Thyroid gland (tissue), 4 donors: ENCODE results near the gene STRA8. TPM values are rescaled to one million over a fixed set of nuclear protein-coding genes. Genes with fewer than 3 reads are reported as not detected.

Experiments
- DNase-seq, 2 donors: peaks; one replicate each; pipeline ENCODE4 v3.0.0-alpha.2; 2019
- H3K27ac ChIP-seq, 3 donors: fragments of 200-600 bp; sonication (generic); 1 replicate in 2 of 3; 2 replicates in 1 of 3; pipeline ENCODE4 v1.5.1; 2016 to 2019; ENCODE audit warnings: mild to moderate bottlenecking in 1 of 3, moderate library complexity in 1 of 3
- H3K27me3 ChIP-seq: fragments of 200-600 bp; sonication (generic); one replicate; pipeline ENCODE4 v1.5.1; 2019
- H3K36me3 ChIP-seq, 2 donors: fragments of 200-600 bp; sonication (generic); one replicate each; pipeline ENCODE4 v1.5.1; 2016 to 2019
- H3K4me1 ChIP-seq, 2 donors: fragments of 200-600 bp; sonication (generic); one replicate each; pipeline ENCODE4 v1.5.1; 2017 to 2019
- H3K4me3 ChIP-seq, 3 donors: fragments of 200-600 bp; sonication (generic); replicated peaks in 1 of 3; 1 replicate in 2 of 3; 2 replicates in 1 of 3; pipeline ENCODE4 v1.5.1; 2016; ENCODE audit warnings: mild to moderate bottlenecking in 1 of 3
- H3K9me3 ChIP-seq: fragments of 200-600 bp; sonication (generic); one replicate; pipeline ENCODE4 v1.5.1; 2017
- POLR2A ChIP-seq, 2 donors: fragments of 450-650 bp; IDR thresholded peaks; one replicate each; pipeline ENCODE4 v1.6.1; 2017; ENCODE audit warnings: antibody characterized with exemption in 2 of 2, mild to moderate bottlenecking in 2 of 2, moderate library complexity in 1 of 2
- WGBS, 2 donors: methylation state at CpG; one replicate each; pipeline ENCODE4 v1.1.5; 2017; 5-methylcytosine and 5-hydroxymethylcytosine counted together
- intact Hi-C: fragments of 100-400 bp; cut with DNase I; formaldehyde crosslinking; loops from one replicate; pipeline ENCODE4 v1.15.1; 2023
- total RNA-seq, 4 donors: library from RNA; depleted of rRNA; stranded (reverse); fragments of >200 nt; gene quantifications; one replicate each; pipeline ENCODE4 v1.2.3, GENCODE V29; 2016
- TF ChIP-seq, protein P1 (sequence below), 6 experiments: fragments of 200-600 bp in 3 of 6; fragments of 450-650 bp in 3 of 6; sonication (generic) in 3 of 6; IDR thresholded peaks; one replicate each; pipeline ENCODE4 v1.5.1; 2016 to 2019; ENCODE audit warnings: antibody characterized with exemption in 6 of 6, mild to moderate bottlenecking in 2 of 6, inconsistent platforms in 1 of 6, moderate library complexity in 1 of 6

STRA8 gene
- total RNA-seq, 4 donors from 2014 or later, result not detected

DNA sequence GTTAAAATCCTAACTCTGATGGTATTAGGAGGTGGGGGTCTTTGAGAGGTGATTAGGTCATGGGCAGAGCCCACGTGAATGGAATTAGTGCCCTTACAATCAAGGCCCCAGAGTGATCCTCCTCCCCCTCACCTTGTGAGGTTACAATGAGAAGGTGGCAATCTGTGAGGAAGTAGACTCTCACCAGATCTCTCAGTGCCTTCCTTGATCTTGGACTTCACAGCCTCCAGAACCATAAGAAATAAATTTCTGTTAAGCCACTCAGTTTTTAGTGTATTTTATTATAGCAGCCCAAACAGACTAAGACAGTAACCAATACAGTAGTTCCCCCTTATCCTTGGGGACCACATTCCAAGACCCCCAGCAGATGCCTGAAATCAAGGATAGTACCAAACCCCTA, 32.0 kb downstream of the STRA8 start:
- Histone ChIP-seq H3K4me3 (no peak overlapping the region), H3K27ac (no peak overlapping the region), H3K27me3 (no peaks in the 10 kb centered on the region), H3K4me1 (no peaks in the 10 kb centered on the region), H3K9me3 (no peaks in the 10 kb centered on the region), H3K36me3 (no peaks in the 10 kb centered on the region)
- intact Hi-C loops, result no loop called here
- DNase-seq, result no peak
- TF ChIP-seq, protein P1, sequence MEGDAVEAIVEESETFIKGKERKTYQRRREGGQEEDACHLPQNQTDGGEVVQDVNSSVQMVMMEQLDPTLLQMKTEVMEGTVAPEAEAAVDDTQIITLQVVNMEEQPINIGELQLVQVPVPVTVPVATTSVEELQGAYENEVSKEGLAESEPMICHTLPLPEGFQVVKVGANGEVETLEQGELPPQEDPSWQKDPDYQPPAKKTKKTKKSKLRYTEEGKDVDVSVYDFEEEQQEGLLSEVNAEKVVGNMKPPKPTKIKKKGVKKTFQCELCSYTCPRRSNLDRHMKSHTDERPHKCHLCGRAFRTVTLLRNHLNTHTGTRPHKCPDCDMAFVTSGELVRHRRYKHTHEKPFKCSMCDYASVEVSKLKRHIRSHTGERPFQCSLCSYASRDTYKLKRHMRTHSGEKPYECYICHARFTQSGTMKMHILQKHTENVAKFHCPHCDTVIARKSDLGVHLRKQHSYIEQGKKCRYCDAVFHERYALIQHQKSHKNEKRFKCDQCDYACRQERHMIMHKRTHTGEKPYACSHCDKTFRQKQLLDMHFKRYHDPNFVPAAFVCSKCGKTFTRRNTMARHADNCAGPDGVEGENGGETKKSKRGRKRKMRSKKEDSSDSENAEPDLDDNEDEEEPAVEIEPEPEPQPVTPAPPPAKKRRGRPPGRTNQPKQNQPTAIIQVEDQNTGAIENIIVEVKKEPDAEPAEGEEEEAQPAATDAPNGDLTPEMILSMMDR (IDR thresholded peaks at IDR 0.05), result no peak
- no peak for TF ChIP-seq POLR2A (IDR thresholded peaks at IDR 0.05)
- 62 to 68% methylated on average over 1 of the region's 1 CpG for WGBS, 2 donors

DNA sequence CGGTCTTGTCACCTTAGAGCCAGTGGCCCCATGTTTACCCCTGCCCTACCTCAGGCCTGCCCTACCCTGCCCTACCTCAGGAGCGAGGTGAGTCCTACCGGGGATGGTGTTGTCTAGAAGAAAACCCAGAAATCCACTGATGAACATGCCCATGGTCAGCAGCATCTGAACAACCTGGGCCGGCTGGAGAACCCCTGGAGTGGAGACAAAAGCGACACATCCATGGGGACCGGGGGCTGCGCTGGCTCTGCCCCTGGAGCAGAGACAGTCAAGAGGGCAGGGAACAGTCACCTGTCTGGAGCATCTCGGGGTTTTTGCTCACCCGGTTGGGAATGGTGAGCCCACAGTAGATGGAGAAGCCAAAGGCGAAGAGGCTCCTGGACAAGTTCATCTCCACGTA, 36.3 kb downstream of the STRA8 start:
- intact Hi-C loops, result no loop called here
- H3K27me3 ChIP-seq, result no peaks in the 10 kb centered on the region
- no peak overlapping the region for H3K27ac ChIP-seq
- H3K36me3 ChIP-seq, result no peaks in the 10 kb centered on the region
- no peaks in the 10 kb centered on the region for H3K9me3 ChIP-seq
- no peaks in the 10 kb centered on the region for H3K4me1 ChIP-seq
- H3K4me3 ChIP-seq, result no peak overlapping the region
- TF ChIP-seq, protein P1 (IDR thresholded peaks at IDR 0.05), result no peak
- TF ChIP-seq POLR2A (IDR thresholded peaks at IDR 0.05), result no peak
- no peak for DNase-seq
- 90 to 96% methylated on average over 10 to 11 of the region's 11 CpGs for WGBS, 2 donors

DNA sequence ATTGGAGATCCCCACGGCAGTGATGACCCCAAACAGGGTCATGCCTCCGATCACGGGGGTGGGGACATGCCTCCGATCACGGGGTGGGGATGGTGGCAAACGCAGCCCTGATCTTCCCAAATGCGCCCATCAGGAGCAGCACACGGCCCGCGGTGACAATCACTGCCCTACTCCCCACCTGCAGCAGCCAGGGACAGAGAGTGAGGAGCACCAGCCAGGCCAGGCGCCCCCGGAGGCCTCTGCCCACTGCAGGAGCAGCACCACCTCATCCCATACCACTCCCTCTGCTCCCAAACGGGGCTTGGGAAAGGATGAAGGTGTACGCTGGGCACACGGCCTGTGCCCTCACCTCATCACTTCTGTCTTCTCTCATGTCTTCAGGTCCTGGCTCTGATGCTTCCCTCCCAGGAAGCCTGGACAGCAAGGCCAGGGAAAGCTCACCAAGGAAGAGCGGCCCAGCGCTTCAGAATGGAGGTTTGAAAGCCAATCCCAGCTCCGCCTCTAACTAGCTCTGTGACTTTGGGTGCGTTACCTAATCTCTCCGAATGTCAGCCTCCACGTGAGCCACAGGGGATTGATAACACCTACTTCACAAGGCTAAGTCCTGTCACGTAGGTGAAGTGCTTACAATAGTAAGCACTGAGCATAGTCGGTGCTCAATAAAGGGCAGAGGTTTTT, 37.1 kb downstream of the STRA8 start:
- no peak overlapping the region for H3K27ac ChIP-seq

DNA sequence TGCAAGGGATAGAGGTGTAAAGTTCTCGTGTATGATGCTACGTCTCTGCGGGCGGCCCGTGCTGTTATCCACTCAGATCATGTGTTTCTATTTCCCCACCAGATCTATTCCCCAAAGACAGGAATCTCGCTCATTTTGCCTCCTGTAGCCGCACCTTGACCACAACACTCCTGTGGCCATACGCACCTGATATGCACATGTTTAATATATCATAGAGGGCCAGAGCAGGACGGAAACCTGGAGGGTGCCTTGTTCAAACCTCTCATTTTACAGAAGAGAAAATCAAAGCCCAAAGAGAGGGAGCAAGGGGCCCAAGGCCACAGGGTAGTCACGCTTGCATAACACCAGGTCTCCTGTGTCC, 37.6 kb downstream of the STRA8 start:
- no peaks in the 10 kb centered on the region for H3K27me3 ChIP-seq
- H3K4me3 ChIP-seq, result no peak overlapping the region
- no peak overlapping the region for H3K27ac ChIP-seq
- intact Hi-C loops, result no loop called here
- TF ChIP-seq, protein P1 (IDR thresholded peaks at IDR 0.05), result no peak
- TF ChIP-seq POLR2A (IDR thresholded peaks at IDR 0.05), result no peak
- H3K36me3 ChIP-seq, result no peaks in the 10 kb centered on the region
- 91 to 92% methylated on average over 10 of the region's 10 CpGs for WGBS, 2 donors
- H3K9me3 ChIP-seq, result no peaks in the 10 kb centered on the region
- DNase-seq, result no peak
- no peaks in the 10 kb centered on the region for H3K4me1 ChIP-seq

More for the DNA sequence above, 37.1 kb downstream of the STRA8 start:
- TF ChIP-seq POLR2A (IDR thresholded peaks at IDR 0.05), result no peak
- TF ChIP-seq, protein P1 (IDR thresholded peaks at IDR 0.05), result no peak
- H3K4me3 ChIP-seq, result no peak overlapping the region
- H3K27me3 ChIP-seq, result no peaks in the 10 kb centered on the region
- DNase-seq, result no peak
- intact Hi-C loops, result no loop called here
- no peaks in the 10 kb centered on the region for H3K9me3 ChIP-seq
- 77 to 84% methylated on average over 21 to 22 of the region's 23 CpGs for WGBS, 2 donors
- H3K36me3 ChIP-seq, result no peaks in the 10 kb centered on the region
- no peaks in the 10 kb centered on the region for H3K4me1 ChIP-seq

DNA sequence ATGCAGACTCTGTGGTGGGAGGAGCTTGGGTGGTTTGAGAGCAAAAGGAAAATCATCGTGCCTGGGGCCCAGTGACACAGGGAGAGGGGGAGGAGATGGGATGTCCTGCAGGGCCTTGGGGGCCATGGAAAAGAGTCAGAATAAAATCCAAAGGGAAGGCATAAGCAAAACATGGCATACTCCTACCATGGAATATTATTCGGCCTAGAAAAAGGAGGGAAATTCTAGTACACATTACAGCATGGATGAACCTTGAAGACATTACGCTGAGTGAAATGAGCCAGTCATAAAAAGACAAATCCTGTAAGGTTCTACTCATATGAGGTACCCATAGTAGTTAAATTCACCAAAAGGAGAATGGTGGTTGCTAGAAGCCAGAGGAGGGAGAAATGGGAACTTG, 38.7 kb downstream of the STRA8 start:
- 88 to 92% methylated on average over 3 of the region's 3 CpGs for WGBS, 2 donors

More for the DNA sequence above, 38.7 kb downstream of the STRA8 start:
- no peaks in the 10 kb centered on the region for H3K36me3 ChIP-seq
- H3K4me1 ChIP-seq, result no peaks in the 10 kb centered on the region
- no peak overlapping the region for H3K4me3 ChIP-seq
- no peak for TF ChIP-seq POLR2A (IDR thresholded peaks at IDR 0.05)
- TF ChIP-seq, protein P1 (IDR thresholded peaks at IDR 0.05), result no peak
- H3K27me3 ChIP-seq, result no peaks in the 10 kb centered on the region
- DNase-seq, result no peak
- no peak overlapping the region for H3K27ac ChIP-seq
- intact Hi-C loops, result no loop called here
- H3K9me3 ChIP-seq, result no peaks in the 10 kb centered on the region
